ENCODE results near the gene UPF1.
A peak's percentile ranks its signal among the peaks of the same experiment; 100 is the strongest.

Gene UPF1

DNA sequence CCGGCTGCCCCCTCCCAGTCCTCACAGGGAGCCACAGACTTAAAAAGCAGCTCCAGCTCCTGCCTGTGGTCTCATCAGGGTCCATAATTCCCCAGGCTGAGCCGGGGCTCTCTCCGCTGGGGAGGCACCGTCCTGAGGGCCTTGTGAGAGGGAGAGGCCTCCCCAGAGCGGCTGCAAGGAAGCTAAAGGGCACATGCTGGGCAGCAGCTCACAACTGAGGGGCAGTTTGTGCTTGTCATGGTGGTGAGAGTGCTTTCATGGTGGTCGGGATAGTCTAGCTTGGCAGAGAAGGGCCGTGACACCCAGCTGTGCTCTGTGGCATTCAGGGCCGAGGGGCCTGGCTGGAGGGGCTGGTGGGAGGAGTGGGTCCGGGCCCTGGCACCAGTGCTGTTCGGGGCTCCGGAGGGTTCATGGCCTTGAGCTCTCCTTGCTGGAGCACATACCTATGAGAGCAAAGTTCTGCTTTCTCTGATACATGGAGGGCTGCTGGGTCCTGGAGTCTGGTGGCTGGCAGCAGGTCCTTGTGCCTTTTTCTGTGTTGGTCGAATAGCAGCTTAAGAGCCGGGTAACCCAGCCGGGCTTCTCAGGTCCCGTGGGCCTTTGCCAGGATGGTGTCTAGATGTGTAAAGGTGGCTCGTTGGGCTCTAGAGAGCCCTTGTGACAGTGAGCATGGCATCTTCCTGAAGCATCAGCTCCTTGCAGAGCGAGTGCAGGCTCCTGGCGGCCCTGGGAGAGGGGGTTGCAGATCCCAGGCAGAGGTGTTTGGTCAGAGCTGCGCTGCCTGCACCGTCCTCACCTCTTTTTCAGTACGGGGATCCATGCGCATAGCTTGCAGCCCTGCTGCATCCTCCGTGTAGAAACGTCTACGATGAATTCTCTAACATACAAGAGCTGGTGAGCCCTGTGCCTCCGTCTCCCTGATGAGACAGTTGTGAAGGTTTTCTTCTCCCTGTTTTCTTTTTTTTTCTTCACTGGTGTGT lies 8.8 kb downstream of the UPF1 start:
- no peak for DNase-seq (ENCODE audit: low read depth)

- DNase-seq (ENCODE audit: low read depth), result no peak
These were observed 9.6 kb downstream of the UPF1 start for GRCh38 chr19:18841400-18841799.

DNA sequence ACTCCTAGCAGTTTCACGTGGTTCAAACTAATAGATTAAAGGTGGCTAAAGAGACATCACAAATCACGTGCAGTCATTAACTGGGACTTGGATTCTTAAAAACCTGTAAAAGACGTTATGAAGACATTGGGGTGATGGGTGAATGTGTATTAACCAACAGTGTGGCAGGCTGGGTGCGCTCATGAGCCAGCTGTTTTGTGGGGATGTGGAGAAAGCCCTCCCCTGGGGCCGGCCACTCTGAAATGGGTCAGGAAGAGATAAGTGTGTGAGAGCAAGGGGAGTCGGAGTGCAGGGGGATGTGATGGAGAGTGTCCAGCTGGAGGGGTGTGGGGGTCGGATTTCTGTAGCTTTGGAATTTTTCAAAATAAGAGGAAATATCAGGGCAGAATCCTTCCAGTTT lies 10.4 kb downstream of the UPF1 start:
- DNase-seq (ENCODE audit: low read depth), result no peak

- DNase-seq (ENCODE audit: low read depth), result no peak
These were observed 12.2 kb downstream of the UPF1 start for GRCh38 chr19:18843960-18844359.

- no peak for DNase-seq (ENCODE audit: low read depth)
These were observed 13.1 kb downstream of the UPF1 start for GRCh38 chr19:18844806-18845329.

- DNase-seq (ENCODE audit: low read depth), result no peak
These were observed 14.2 kb downstream of the UPF1 start for GRCh38 chr19:18845961-18846360.

DNA sequence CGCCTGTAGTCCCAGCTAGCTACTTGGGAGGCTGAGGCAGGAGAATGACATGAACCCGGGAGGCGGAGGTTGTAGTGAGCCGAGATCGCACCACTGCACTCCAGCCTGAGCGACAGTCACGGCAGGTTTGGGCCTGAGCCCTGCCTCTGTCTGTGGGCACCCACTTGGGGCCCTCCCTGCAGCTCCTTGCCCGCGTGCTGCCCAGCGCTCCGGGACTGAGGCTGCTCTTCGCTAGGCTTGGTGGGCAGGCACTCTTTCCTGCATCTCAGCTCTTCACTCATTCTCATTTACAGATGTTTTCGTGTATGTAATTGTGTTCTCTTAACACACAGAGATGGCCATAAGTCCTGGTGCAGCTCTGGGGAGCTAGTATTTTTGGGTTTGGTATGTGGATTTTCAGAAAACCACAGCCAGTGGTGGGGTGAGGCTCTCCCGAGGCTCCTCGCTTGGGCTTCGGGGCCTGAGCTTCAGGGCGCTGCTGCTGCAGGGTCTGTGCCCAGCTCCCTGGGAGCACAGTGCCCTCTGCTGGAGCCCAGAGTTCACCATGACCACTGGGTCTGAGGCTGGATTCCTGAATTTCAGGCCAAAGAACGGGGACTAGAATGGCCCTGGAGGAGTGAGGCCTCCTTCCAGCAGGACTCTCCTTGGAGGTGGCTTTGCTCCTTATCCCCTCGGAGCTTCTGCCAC lies 15.2 kb downstream of the UPF1 start:
- peak; percentile 80 for DNase-seq (ENCODE audit: low read depth)

- peak; percentile 97 for DNase-seq (ENCODE audit: low read depth)
These were observed 16.0 kb downstream of the UPF1 start for GRCh38 chr19:18847549-18848463.

GRCh38 chr19:18848878-18849661 lies 17.3 kb downstream of the UPF1 start:
- DNase-seq (ENCODE audit: low read depth), result peak; percentile 83

GRCh38 chr19:18849838-18850400 lies 18.2 kb downstream of the UPF1 start:
- no peak for DNase-seq (ENCODE audit: low read depth)

- DNase-seq (ENCODE audit: low read depth), result no peak
These were observed 19.0 kb downstream of the UPF1 start for GRCh38 chr19:18850471-18851375.

DNA sequence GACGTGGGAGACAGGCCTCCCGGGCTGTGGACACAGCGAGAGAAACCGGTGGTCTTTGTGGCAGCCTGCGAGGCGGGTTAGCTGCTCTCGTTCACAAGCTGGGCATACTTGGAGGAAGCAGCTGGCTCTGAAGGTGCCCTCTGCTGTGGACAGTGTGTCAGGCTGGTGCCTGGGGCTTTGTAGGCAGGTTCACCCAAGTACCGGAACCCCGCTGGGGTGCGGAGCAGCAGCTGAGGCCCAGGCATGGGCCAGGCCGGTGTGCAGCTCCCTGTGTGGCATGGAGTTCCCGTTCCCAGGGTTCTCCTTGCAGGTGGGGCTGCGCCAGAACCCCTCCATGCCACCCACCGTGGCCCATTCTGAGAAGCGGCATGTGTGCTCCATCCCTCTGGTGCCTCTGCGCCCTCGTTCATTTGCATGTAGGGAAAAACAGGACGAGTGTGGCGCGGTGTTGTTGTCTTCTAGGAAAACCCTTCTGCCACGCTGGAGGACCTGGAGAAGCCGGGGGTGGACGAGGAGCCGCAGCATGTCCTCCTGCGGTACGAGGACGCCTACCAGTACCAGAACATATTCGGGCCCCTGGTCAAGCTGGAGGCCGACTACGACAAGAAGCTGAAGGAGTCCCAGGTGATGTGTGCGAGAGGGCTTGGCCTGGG lies 20.0 kb downstream of the UPF1 start:
- DNase-seq (ENCODE audit: low read depth), result no peak

GRCh38 chr19:18852648-18853047 lies 20.9 kb downstream of the UPF1 start:
- no peak for DNase-seq (ENCODE audit: low read depth)

GRCh38 chr19:18853755-18854427 lies 22.1 kb downstream of the UPF1 start:
- no peak for DNase-seq (ENCODE audit: low read depth)

DNA sequence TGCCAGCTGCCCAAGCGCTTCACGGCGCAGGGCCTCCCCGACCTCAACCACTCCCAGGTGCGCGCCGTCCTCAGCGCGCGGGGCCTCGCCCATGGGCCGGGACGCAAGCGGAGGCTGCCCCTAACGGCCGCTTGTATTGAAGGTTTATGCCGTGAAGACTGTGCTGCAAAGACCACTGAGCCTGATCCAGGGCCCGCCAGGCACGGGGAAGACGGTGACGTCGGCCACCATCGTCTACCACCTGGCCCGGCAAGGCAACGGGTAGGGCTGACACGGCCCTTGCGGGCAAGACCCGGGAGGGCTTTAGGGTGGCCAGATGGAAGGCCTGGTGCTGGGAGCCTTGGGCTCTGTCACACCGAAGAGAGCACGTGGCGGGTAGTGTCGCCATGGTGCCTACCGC lies 23.2 kb downstream of the UPF1 start:
- DNase-seq (ENCODE audit: low read depth), result no peak

DNA sequence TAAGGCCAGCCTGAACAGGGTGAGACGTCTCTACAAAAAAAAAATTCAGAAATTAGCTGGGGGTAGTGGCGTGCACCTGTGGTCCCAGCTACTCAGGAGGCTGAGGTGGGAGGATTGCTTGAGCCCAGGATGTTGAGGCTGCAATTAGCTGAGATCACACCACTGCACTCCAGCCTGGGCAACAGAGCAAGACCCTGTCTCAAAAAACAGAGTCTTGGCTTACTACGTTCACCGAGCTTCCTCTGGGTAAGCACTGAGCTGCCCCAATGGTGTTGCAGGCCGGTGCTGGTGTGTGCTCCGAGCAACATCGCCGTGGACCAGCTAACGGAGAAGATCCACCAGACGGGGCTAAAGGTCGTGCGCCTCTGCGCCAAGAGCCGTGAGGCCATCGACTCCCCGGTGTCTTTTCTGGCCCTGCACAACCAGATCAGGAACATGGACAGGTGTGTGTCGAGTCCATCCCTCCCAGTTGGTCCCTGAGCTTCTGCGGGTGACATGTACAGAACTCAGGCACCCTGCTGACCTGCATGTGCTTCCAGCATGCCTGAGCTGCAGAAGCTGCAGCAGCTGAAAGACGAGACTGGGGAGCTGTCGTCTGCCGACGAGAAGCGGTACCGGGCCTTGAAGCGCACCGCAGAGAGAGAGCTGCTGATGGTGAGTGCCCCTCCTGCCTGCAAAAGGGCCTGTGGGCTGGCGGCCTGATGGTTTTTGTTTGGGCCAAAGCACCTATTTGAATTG lies 24.1 kb downstream of the UPF1 start:
- DNase-seq (ENCODE audit: low read depth), result no peak

GRCh38 chr19:18856385-18857126 lies 24.8 kb downstream of the UPF1 start:
- DNase-seq (ENCODE audit: low read depth), result peak; percentile 78
